GM12801 (cell line): Measurements from ENCODE around the gene HNRNPLL.

Experiments used
- TF ChIP-seq, protein P1 (sequence below): IDR thresholded peaks from one replicate; pipeline ENCODE4 v1.5.1; 2011; ENCODE audit warnings: control low read depth; ENCODE audit not compliant: insufficient read length; ENCODE audit errors: extremely low read depth

The HNRNPLL gene

DNA sequence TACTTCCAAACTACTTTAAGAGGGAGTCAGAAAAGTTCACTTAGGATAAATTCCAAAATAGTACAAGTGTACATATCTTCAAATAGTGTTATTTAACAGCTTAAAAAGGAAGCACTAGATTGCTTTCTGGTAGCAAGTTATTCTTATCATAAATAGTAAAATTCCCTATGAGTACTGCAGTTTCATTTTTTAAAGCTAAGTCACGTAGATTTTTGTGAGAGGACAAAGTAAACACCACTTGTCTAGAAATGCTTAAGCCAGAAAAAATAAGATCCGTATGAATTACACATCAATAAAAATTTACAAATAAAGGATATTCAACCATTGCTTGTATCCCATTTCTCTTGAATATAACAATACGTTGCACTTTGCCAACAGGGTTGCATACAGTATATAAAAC lies 19.2 kb downstream of the HNRNPLL start:
- TF ChIP-seq, protein P1, sequence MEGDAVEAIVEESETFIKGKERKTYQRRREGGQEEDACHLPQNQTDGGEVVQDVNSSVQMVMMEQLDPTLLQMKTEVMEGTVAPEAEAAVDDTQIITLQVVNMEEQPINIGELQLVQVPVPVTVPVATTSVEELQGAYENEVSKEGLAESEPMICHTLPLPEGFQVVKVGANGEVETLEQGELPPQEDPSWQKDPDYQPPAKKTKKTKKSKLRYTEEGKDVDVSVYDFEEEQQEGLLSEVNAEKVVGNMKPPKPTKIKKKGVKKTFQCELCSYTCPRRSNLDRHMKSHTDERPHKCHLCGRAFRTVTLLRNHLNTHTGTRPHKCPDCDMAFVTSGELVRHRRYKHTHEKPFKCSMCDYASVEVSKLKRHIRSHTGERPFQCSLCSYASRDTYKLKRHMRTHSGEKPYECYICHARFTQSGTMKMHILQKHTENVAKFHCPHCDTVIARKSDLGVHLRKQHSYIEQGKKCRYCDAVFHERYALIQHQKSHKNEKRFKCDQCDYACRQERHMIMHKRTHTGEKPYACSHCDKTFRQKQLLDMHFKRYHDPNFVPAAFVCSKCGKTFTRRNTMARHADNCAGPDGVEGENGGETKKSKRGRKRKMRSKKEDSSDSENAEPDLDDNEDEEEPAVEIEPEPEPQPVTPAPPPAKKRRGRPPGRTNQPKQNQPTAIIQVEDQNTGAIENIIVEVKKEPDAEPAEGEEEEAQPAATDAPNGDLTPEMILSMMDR = no peak

DNA sequence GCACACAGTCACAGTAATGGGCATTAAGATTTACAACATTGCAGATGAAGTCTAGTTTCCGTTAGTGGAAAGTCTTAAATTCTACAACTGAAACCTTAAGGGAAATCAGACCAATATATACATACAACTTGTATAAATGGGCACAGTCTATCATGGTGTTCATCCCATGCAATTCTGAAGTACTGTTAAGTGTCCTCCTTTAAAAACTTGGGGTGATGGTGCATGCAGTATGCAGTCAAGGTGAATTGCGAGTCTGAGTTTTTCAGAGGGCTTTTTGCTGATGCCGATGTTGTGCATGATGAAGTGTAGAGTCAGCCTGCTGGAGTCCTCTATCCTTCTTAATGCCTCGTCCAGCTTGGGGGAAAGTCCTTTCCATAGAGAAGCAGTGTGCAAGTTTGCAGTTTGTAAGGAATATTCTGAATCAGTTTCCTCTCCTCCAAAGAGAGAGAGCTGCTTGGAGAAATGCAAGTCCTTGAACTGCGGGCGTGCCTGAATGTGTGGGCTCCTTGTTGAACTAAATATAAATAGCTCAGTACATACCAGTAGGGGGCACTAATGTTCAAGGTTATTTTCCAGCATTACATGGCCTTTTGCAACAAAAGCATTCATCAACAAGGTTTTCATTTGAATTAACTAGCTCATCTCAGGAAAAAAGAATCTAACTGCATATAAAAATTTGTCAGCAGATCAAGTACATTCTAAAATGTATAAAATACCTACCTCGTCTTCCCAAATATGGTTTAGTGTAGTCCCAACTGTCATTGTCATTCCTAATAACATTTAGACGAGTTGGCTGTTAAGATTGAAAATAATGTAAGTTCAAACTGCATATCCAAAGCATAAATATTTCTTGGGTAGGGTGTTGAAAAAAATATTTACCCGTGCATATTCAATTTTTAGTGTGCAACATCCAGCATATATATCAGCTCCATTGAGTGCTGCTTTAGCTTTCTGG lies 21.3 kb downstream of the HNRNPLL start:
- TF ChIP-seq, protein P1 = no peak

DNA sequence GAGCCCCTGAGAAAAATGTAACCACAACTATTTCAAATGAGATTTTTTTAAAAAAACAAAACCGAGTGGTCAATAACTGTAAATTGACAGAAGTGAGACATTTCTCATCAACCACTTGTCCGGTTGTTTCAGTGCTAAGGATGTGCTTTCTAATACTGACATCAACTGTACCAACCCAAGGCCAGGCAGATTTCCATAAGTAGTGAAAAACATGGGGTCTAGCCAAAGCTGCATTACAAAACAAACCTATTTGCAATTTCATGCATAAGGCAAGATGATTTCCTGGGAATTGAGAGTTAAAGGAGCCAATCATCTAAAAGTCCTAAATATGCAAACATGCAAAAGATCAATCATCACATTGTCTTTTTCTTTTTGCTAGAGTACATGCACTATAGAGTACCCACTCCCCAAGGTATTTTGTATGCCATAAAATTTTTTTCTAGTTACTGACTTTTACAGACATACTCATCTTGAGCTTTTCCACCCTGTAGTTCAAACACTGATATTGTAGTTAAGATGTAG lies 22.6 kb downstream of the HNRNPLL start:
- TF ChIP-seq, protein P1 = no peak

DNA sequence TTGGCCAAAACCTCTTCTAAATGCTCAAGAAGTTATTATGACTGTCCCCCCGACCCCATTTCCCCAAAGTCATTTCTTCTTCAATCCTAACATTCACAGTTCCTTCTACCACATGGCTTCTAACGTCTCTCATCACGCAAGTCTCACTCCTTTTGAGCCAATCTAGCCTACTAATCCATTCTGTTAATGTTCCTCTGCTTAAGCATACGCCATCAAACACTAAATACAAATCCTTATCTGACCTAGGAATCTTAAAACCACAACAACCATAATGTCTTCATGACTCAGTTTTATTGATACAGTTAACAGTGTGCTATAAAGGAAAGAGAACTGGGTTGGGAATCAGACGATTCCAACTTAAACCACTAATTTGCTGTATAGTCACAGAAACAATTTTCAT lies 23.9 kb downstream of the HNRNPLL start:
- TF ChIP-seq, protein P1 = no peak

DNA sequence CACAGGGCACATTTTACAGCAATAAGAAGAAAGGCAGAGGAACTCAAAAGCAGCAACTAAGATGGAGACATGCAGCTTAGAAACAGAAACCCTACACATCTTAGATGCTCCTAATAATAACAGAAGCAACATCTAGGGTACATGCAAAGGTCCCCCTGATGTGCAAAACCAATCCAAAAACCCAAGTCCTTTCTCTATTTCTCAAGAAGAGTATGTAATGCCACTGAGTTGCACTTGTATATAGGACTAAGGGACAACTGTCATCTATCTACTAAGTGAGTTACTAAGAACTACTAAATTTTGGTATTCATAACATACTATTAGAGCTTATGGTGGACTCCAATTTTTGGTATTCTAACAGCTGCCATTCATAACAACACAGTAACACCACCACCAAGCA lies 28.4 kb downstream of the HNRNPLL start:
- TF ChIP-seq, protein P1 = no peak

DNA sequence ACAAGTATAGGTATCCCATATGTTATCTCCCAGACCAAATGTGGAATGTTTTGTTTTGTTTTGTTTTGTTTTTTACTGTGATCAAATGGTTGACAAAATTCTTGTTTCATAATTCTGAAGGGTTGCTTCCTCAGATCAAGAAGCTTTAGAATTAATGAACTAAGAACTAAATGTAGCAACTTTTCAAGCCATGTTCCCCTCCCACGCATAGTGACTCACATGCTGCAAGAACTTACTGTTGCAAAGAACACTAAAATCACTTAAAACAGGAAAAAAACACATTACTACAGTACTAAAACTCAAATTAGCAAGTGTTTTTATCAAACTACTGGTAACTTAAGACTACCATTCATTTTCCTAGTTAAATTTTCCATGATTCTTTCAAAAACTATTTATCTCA lies 30.6 kb downstream of the HNRNPLL start:
- TF ChIP-seq, protein P1 = no peak

DNA sequence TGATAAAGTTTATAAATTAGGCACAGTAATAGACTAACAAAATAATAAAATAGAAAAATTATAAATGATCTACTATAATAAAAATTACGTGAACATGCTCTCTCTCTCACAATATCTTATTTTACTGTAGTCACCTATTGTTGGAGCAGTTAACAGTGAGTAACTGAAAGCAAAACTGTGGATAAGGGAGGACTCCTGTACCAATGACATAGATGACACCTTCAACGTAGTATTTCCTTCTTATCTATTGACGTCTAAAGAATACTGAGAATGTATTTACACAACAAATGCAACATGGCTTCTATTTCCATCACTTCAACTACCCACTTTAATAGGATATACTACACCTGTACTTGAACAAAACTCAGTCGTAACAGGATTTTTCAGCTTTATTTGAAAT lies 31.5 kb downstream of the HNRNPLL start:
- TF ChIP-seq, protein P1 = no peak
